ENCODE data around the gene NRXN3. TPM values are rescaled to one million over a fixed set of nuclear protein-coding genes. Genes with fewer than 3 reads are reported as not detected.

NRXN3 gene
- total RNA-seq, 1 experiment from 2014 or later, result not detected

DNA sequence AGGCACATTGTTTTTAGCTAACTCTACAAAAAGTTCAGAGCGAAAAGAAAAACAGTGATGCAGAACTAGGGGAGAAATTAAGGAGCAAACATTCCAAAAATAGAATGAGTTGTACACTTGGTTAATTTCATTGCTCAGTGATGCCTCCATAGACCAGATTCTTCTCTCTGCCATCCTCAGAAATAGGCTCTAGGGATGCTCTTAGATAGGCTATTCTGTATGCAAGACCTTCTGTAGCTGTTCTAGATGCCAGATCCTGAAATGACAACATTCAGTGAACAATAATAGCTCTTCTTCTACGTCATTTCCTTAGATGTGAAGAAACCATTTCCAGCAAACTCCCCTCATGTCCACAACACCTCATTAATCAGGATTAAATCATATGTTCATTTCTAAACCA is 1574.9 kb downstream of the NRXN3 start:
- CTCF ChIA-PET, result no interaction called here
- BruUV-seq (replicated peaks), result no TSS peak
- POLR2A ChIA-PET, result no interaction called here

DNA sequence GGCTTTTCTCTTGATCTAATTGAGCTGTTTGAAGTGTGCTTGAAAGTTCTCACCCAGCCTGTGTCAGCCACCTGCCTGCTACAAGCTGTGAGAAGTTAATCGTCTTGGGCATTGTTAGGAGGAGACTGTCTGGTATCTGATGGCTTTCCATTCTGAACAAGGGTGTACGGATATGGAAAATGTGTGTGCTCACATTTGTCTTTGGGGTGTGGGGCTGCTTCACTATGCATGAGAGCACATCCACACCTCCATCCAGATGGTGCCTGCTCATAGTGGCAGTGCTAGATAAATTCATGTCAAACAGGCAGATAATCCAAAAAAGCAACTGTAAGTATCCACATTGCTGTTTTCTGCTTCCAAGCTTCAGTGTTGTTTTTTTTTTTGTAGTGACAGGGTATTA is 1578.9 kb downstream of the NRXN3 start:
- POLR2A ChIA-PET, result no interaction called here
- CTCF ChIA-PET, result no interaction called here
- Histone ChIP-seq H3K9me3 (ENCODE audit: control insufficient read depth, insufficient read depth, low read depth, low read length) (no peaks in the 10 kb centered on the region), H3K27me3 (ENCODE audit: control insufficient read depth, insufficient read depth, low read length) (no peaks in the 10 kb centered on the region), H3K4me1 (ENCODE audit: control insufficient read depth, insufficient read depth, low read length) (no peaks in the 10 kb centered on the region), H3K36me3 (ENCODE audit: control insufficient read depth, insufficient read depth, low read length) (no peaks in the 10 kb centered on the region), H3K27ac (ENCODE audit: low read length) (no peak overlapping the region), H3K4me3 (ENCODE audit: low read depth in 2 of 2, low read length in 2 of 2) (no peak overlapping the region)
- in situ Hi-C loops (cut with HindIII; ENCODE audit: low pct_unique_long_range_greater_than_20kb, low sequenced_read_pairs), result no loop called here
- DNase-seq (ENCODE audit: low read depth, low spot score), result no peak
- intact Hi-C loops (cut with micrococcal nuclease; ENCODE audit: unreplicated experiment), result no loop called here
- BruUV-seq (replicated peaks), result no TSS peak
- no peak for ATAC-seq
- TF ChIP-seq, protein P1, sequence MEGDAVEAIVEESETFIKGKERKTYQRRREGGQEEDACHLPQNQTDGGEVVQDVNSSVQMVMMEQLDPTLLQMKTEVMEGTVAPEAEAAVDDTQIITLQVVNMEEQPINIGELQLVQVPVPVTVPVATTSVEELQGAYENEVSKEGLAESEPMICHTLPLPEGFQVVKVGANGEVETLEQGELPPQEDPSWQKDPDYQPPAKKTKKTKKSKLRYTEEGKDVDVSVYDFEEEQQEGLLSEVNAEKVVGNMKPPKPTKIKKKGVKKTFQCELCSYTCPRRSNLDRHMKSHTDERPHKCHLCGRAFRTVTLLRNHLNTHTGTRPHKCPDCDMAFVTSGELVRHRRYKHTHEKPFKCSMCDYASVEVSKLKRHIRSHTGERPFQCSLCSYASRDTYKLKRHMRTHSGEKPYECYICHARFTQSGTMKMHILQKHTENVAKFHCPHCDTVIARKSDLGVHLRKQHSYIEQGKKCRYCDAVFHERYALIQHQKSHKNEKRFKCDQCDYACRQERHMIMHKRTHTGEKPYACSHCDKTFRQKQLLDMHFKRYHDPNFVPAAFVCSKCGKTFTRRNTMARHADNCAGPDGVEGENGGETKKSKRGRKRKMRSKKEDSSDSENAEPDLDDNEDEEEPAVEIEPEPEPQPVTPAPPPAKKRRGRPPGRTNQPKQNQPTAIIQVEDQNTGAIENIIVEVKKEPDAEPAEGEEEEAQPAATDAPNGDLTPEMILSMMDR (IDR thresholded peaks at IDR 0.05), result no peak
- TF ChIP-seq, protein P2, sequence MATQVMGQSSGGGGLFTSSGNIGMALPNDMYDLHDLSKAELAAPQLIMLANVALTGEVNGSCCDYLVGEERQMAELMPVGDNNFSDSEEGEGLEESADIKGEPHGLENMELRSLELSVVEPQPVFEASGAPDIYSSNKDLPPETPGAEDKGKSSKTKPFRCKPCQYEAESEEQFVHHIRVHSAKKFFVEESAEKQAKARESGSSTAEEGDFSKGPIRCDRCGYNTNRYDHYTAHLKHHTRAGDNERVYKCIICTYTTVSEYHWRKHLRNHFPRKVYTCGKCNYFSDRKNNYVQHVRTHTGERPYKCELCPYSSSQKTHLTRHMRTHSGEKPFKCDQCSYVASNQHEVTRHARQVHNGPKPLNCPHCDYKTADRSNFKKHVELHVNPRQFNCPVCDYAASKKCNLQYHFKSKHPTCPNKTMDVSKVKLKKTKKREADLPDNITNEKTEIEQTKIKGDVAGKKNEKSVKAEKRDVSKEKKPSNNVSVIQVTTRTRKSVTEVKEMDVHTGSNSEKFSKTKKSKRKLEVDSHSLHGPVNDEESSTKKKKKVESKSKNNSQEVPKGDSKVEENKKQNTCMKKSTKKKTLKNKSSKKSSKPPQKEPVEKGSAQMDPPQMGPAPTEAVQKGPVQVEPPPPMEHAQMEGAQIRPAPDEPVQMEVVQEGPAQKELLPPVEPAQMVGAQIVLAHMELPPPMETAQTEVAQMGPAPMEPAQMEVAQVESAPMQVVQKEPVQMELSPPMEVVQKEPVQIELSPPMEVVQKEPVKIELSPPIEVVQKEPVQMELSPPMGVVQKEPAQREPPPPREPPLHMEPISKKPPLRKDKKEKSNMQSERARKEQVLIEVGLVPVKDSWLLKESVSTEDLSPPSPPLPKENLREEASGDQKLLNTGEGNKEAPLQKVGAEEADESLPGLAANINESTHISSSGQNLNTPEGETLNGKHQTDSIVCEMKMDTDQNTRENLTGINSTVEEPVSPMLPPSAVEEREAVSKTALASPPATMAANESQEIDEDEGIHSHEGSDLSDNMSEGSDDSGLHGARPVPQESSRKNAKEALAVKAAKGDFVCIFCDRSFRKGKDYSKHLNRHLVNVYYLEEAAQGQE (IDR thresholded peaks at IDR 0.05; ENCODE audit: insufficient read depth in 1 of 2, low read depth in 2 of 2, low read length in 1 of 2), result no peak
- TF ChIP-seq POLR2AphosphoS5 (IDR thresholded peaks at IDR 0.05; ENCODE audit: low read depth, low read length) (no peak), TCF7L2 (IDR thresholded peaks at IDR 0.05; ENCODE audit: low read depth, low read length) (no peak), SIN3A (IDR thresholded peaks at IDR 0.05; ENCODE audit: borderline replicate concordance, insufficient read depth, low read depth, low read length) (no peak)

More for the DNA sequence above, 1574.9 kb downstream of the NRXN3 start:
- Histone ChIP-seq H3K9me3 (ENCODE audit: control insufficient read depth, insufficient read depth, low read depth, low read length) (no peaks in the 10 kb centered on the region), H3K4me1 (ENCODE audit: control insufficient read depth, insufficient read depth, low read length) (no peaks in the 10 kb centered on the region), H3K27me3 (ENCODE audit: control insufficient read depth, insufficient read depth, low read length) (no peaks in the 10 kb centered on the region), H3K36me3 (ENCODE audit: control insufficient read depth, insufficient read depth, low read length) (no peaks in the 10 kb centered on the region), H3K27ac (ENCODE audit: low read length) (no peak overlapping the region), H3K4me3 (ENCODE audit: low read depth in 2 of 2, low read length in 2 of 2) (no peak overlapping the region)
- TF ChIP-seq POLR2AphosphoS5 (IDR thresholded peaks at IDR 0.05; ENCODE audit: low read depth, low read length), result no peak
- TF ChIP-seq SIN3A (IDR thresholded peaks at IDR 0.05; ENCODE audit: borderline replicate concordance, insufficient read depth, low read depth, low read length), result no peak
- no peak for TF ChIP-seq TCF7L2 (IDR thresholded peaks at IDR 0.05; ENCODE audit: low read depth, low read length)
- TF ChIP-seq, protein P1 (IDR thresholded peaks at IDR 0.05), result no peak
- TF ChIP-seq, protein P2 (IDR thresholded peaks at IDR 0.05; ENCODE audit: insufficient read depth in 1 of 2, low read depth in 2 of 2, low read length in 1 of 2), result no peak
- intact Hi-C loops (cut with micrococcal nuclease; ENCODE audit: unreplicated experiment), result no loop called here
- ATAC-seq (no peak), DNase-seq (ENCODE audit: low read depth, low spot score) (no peak)
- in situ Hi-C loops (cut with HindIII; ENCODE audit: low pct_unique_long_range_greater_than_20kb, low sequenced_read_pairs), result no loop called here

Data from Panc1 (cell line).